MCF 10A (cell line): ENCODE measurements around the gene FZR1. TPM values are rescaled to one million over a fixed set of nuclear protein-coding genes. Genes with fewer than 3 reads are reported as not detected.

Source experiments
- BruUV-seq: library from RNA; stranded (reverse); fragments of 400-500 nt; replicated peaks from 2 replicates; lab custom pipeline; 2021; lab: Mats Ljungman, UMichigan
- CTCF ChIA-PET: fragments of 300-600 bp; sonication (Branson Sonifier 250); formaldehyde crosslinking; extraction: SDS; loops from one replicate; lab custom pipeline; 2021; ENCODE audit warnings: antibody characterized with exemption, inconsistent platforms; lab: Yijun Ruan, JAX
- POLR2A ChIA-PET: fragments of 300-600, 350-650 bp; sonication (Branson Sonifier 250); formaldehyde crosslinking; extraction: SDS; loops from one replicate; lab custom pipeline; 2020; ENCODE audit warnings: antibody characterized with exemption, inconsistent platforms; lab: Yijun Ruan, JAX
- DNase-seq: peaks from one replicate; pipeline ENCODE4 v3.0.0-alpha.2; 2018; ENCODE audit not compliant: unreplicated experiment
- H3K27ac Mint-ChIP-seq: one replicate; pipeline ENCODE4 v1.8.0; 2022; ENCODE audit warnings: mild to moderate bottlenecking, low read depth, mixed read lengths; ENCODE audit not compliant: unreplicated experiment
- H3K27me3 Mint-ChIP-seq: one replicate; pipeline ENCODE4 v1.8.0; 2022; ENCODE audit warnings: mixed read lengths; ENCODE audit not compliant: insufficient read depth, unreplicated experiment
- H3K36me3 Mint-ChIP-seq: one replicate; pipeline ENCODE4 v1.8.0; 2022; ENCODE audit warnings: mild to moderate bottlenecking, moderate library complexity, mixed read lengths; ENCODE audit not compliant: insufficient read depth, unreplicated experiment
- H3K4me1 Mint-ChIP-seq: one replicate; pipeline ENCODE4 v1.8.0; 2022; ENCODE audit warnings: mixed read lengths; ENCODE audit not compliant: insufficient read depth, unreplicated experiment
- H3K4me3 Mint-ChIP-seq: one replicate; pipeline ENCODE4 v1.8.0; 2022; ENCODE audit warnings: mild to moderate bottlenecking, moderate library complexity, mixed read lengths; ENCODE audit not compliant: unreplicated experiment
- H3K9me3 Mint-ChIP-seq: one replicate; pipeline ENCODE4 v1.8.0; 2022; ENCODE audit warnings: mixed read lengths; ENCODE audit not compliant: unreplicated experiment
- intact Hi-C: fragments of 100-400 bp; cut with micrococcal nuclease; formaldehyde crosslinking; loops from 2 replicates; pipeline ENCODE4 v1.14.1; 2022
- total RNA-seq: library from RNA; stranded (reverse); gene quantifications from 2 replicates; pipeline ENCODE4 v1.2.3, GENCODE V29; 2022
- TF ChIP-seq, protein P1 (sequence below): fragments of 200-600 bp; IDR thresholded peaks from one replicate; pipeline ENCODE4 v1.8.0; 2022; ENCODE audit warnings: antibody characterized with exemption, mild to moderate bottlenecking; ENCODE audit not compliant: unreplicated experiment

The FZR1 gene
- total RNA-seq, 1 experiment from 2014 or later, result 48.9 TPM

DNA sequence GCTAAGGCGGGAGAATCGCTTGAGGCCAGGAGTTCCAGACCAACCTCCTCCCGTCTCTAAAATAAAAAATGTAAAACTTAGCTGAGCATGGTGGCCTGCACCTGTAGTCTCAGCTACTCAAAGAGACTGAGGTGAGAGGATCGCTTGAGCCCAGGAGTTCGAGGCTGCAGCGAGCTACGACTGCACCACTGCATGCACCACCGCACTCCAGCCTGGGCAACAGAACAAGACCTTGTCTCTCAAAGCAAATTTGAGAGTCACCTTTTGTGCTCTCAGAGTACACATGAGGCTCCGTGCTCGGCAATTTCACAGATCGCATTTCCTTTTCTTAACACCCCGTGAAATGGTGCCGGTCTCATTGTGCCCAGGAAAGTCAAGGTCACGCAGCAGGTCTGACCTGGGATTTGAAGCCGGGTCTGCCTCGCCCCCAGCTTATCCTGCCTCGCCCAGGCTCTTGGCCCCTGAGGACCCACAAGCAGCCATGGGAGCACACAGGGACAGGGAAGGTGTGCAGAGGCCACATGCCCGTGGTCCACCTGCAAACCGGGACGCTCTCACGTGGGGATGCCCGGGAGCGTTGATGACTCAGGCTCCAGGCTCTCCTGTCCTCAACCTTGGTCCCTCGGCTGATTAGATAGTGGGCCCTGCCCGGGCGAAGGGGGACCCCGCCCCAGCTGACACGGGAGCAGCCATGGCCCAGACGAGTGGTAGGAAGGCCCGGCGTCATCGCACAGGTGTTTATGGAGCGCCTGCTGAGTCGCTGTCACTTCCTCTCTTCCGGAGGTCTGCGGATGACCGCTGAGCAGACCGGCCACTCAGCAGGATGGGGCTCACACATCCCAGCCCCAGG, 24.6 kb upstream of the FZR1 start:
- POLR2A ChIA-PET, result interaction anchor here (2.2 kb wide), 1 partner anchor 19 kb away, joined by 10 read pairs; the partner anchor contains the start of gene DOHH
- TF ChIP-seq, protein P1, sequence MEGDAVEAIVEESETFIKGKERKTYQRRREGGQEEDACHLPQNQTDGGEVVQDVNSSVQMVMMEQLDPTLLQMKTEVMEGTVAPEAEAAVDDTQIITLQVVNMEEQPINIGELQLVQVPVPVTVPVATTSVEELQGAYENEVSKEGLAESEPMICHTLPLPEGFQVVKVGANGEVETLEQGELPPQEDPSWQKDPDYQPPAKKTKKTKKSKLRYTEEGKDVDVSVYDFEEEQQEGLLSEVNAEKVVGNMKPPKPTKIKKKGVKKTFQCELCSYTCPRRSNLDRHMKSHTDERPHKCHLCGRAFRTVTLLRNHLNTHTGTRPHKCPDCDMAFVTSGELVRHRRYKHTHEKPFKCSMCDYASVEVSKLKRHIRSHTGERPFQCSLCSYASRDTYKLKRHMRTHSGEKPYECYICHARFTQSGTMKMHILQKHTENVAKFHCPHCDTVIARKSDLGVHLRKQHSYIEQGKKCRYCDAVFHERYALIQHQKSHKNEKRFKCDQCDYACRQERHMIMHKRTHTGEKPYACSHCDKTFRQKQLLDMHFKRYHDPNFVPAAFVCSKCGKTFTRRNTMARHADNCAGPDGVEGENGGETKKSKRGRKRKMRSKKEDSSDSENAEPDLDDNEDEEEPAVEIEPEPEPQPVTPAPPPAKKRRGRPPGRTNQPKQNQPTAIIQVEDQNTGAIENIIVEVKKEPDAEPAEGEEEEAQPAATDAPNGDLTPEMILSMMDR, result no peak
- H3K27me3 Mint-ChIP-seq, result no peaks in the 10 kb centered on the region
- no peaks in the 10 kb centered on the region for H3K36me3 Mint-ChIP-seq
- peaks cover 5% of the 10 kb centered on the region for H3K4me1 Mint-ChIP-seq
- DNase-seq, result no peak
- intact Hi-C loops, result no loop called here
- H3K9me3 Mint-ChIP-seq, result no peaks in the 10 kb centered on the region
- CTCF ChIA-PET, result interaction anchor here (1.1 to 2.9 kb wide), 2 partner anchors 8 to 156 kb away, joined by 4 to 22 read pairs; no protein-coding TSS in a partner anchor
- no TSS peak for BruUV-seq
- no peak overlapping the region for H3K4me3 Mint-ChIP-seq
- no peak overlapping the region for H3K27ac Mint-ChIP-seq

DNA sequence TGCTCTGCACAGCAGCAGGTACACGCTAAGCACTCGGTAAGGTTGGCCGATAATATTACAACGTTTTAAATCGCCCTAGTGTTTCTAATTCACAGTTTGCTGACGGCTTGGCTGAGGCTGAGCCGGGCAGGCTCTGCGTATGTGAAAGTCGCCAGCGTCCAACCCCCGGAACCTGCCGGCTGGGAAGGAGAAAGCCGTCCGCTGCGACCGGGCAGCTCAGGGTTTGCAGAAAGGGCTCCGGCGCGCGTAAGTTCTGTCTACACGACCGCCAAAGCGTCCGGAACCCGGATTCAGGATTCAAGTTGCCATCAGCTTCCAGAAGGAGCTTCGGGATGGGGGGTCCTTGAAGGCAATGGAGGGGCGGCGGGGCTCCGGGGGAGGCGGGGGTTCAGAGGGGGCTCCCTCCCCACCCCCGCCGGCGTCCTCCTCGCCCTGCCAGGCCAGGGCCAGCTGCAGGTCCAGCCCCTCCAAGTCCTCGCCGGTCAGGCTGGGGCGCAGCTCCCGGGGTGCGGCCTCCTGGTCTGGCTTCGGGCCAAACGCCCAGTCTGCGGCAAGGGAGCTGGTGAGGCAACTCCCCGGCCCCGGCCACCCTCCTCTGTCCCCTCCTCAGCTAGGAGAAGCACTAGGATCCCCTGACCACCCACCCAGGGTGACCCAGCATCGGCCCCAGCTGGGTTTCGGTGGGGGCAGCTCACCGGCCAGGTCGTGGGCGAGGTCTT, 23.4 kb upstream of the FZR1 start:
- H3K9me3 Mint-ChIP-seq, result no peaks in the 10 kb centered on the region
- H3K4me1 Mint-ChIP-seq, result peaks cover 5% of the 10 kb centered on the region
- CTCF ChIA-PET, result interaction anchor here (0.6 to 6.5 kb wide), 5 partner anchors 10 to 296 kb away, joined by 3 to 76 read pairs (median 4); no protein-coding TSS in a partner anchor
- no peaks in the 10 kb centered on the region for H3K36me3 Mint-ChIP-seq
- H3K27me3 Mint-ChIP-seq, result no peaks in the 10 kb centered on the region
- DNase-seq, result no peak
- intact Hi-C loops, result no loop called here
- BruUV-seq, result no TSS peak
- POLR2A ChIA-PET, result interaction anchor here (0.6 to 2.2 kb wide), 5 partner anchors 12 to 183 kb away, joined by 3 to 10 read pairs (median 4); partner anchors contain the start of gene DOHH
- no peak overlapping the region for H3K4me3 Mint-ChIP-seq
- TF ChIP-seq, protein P1, result no peak
- H3K27ac Mint-ChIP-seq, result no peak overlapping the region

- TF ChIP-seq, protein P1, result no peak
- Mint-ChIP-seq H3K27ac (no peak within 1 kb of the TSS), H3K4me1 (peaks cover 5% of the 10 kb centered on the region), H3K4me3 (peak within 1 kb of the TSS; percentile 41), H3K27me3 (no peaks in the 10 kb centered on the region), H3K9me3 (no peaks in the 10 kb centered on the region), H3K36me3 (no peaks in the 10 kb centered on the region)
- BruUV-seq, result no TSS peak
- ChIA-PET POLR2A (interaction anchor here (0.6 to 2.2 kb wide), 4 partner anchors 13 to 75 kb away, joined by 3 to 10 read pairs (median 4); partner anchors contain the start of gene DOHH), CTCF (interaction anchor here (0.6 to 6.5 kb wide), 6 partner anchors 10 to 297 kb away, joined by 3 to 76 read pairs (median 4); no protein-coding TSS in a partner anchor)
- intact Hi-C loops, result no loop called here
- DNase-seq, result no peak
Measured at GRCh38 chr19:3483226-3483628, 22.9 kb upstream of the FZR1 start, which contains the start of gene SMIM44. Gene SMIM44, minus strand, starts transcription at chr19:3483441. Its CDS starts 38 bp downstream, at chr19:3483403.
